ENCODE results near the gene LRP3.

DNA sequence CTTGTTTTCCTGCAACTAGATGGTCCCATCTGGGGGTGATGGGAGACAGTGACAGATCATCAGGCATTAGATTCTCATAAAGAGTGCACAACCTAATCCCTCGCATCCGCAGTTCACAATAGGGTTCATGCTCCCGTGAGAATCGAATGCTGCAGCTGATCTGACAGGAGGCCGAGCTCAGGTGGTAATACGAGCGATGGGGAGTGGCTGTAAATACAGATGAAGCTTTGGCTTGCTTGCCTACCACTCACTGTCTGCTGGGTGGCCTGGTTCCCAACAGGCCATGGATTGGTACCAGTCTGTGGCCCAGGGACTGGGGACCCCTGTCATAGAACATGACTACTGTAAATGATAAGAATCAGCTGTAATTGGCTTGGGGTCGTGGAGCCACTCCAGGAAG lies 34.2 kb upstream of the LRP3 start:
- TF ChIP-seq, protein P1, sequence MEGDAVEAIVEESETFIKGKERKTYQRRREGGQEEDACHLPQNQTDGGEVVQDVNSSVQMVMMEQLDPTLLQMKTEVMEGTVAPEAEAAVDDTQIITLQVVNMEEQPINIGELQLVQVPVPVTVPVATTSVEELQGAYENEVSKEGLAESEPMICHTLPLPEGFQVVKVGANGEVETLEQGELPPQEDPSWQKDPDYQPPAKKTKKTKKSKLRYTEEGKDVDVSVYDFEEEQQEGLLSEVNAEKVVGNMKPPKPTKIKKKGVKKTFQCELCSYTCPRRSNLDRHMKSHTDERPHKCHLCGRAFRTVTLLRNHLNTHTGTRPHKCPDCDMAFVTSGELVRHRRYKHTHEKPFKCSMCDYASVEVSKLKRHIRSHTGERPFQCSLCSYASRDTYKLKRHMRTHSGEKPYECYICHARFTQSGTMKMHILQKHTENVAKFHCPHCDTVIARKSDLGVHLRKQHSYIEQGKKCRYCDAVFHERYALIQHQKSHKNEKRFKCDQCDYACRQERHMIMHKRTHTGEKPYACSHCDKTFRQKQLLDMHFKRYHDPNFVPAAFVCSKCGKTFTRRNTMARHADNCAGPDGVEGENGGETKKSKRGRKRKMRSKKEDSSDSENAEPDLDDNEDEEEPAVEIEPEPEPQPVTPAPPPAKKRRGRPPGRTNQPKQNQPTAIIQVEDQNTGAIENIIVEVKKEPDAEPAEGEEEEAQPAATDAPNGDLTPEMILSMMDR (IDR thresholded peaks at IDR 0.05), result no peak
- TF ChIP-seq EZH2 (IDR thresholded peaks at IDR 0.05; ENCODE audit: borderline replicate concordance, insufficient read depth, low read depth, low read length, poor library complexity, severe bottlenecking), result no peak

Data from B cell (primary cell).